Subcutaneous abdominal adipose tissue (tissue), 5 donors: ENCODE measurements around the gene LZTS3.

Experiments used
- H3K27ac ChIP-seq: one replicate; pipeline ENCODE4 v1.7.0; 2013; ENCODE audit warnings: low read depth, mild to moderate bottlenecking, inconsistent platforms, low read length, moderate library complexity
- H3K27me3 ChIP-seq, 5 donors: one replicate each; pipeline ENCODE4 v1.7.0; 2013; ENCODE audit warnings: low read length in 5 of 5, inconsistent platforms in 1 of 5; ENCODE audit not compliant: control insufficient read depth in 5 of 5, insufficient read depth in 4 of 5
- H3K36me3 ChIP-seq, 5 donors: one replicate each; pipeline ENCODE4 v1.7.0; 2013; ENCODE audit warnings: low read length in 5 of 5; ENCODE audit not compliant: control insufficient read depth in 5 of 5, insufficient read depth in 5 of 5
- H3K4me1 ChIP-seq, 5 donors: one replicate each; pipeline ENCODE4 v1.7.0; 2013; ENCODE audit warnings: low read length in 5 of 5, mild to moderate bottlenecking in 3 of 5, moderate library complexity in 1 of 5; ENCODE audit not compliant: control insufficient read depth in 5 of 5, insufficient read depth in 5 of 5
- H3K4me3 ChIP-seq, 5 donors: one replicate each; pipeline ENCODE4 v1.7.0; 2013; ENCODE audit warnings: low read length in 5 of 5, low read depth in 1 of 5
- H3K9ac ChIP-seq, 5 donors: one replicate each; pipeline ENCODE4 v1.7.0; 2013; ENCODE audit warnings: low read length in 5 of 5, mild to moderate bottlenecking in 4 of 5, moderate library complexity in 3 of 5
- H3K9me3 ChIP-seq, 5 donors: one replicate each; pipeline ENCODE4 v1.7.0; 2013; ENCODE audit warnings: low read length in 5 of 5; ENCODE audit not compliant: control insufficient read depth in 5 of 5
- donor health status: healthy.
- donor health status: healthy.
- donor health status: healthy.
- donor health status: healthy.
- donor health status: healthy.

Gene LZTS3

DNA sequence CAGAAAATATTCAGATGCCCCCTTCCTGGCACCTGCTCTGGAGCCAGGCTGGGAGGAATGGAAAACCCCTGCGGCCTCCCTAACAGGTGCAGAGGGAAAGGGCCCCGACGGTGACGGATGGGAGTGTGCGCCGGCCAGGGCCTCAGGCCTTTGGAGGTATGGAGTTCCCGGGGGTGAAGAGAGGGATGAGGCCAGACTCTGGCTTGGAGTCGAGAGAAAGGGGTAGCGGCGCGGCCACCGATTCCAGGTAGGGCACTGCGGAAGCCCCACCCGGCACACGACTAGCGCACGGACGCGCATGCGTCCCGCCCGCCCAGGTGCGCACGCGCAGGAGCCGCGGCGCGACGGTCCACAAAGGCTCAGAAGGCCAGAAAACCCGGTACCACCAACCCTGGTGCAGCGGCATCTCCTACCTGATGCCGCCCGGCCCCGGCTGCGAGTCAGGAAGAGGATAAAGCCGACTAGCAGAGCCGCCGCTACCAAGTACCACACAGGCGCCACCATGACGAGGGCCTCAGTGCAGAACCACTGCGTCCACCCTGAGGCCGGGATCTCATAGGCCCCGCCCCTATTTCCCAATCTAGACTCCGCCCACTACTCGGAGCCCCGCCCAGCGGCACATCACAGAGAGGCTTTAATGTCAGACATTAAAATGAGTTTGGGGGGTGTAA is 30.9 kb upstream of the LZTS3 start, which contains the start of gene DDRGK1:
Gene DDRGK1 (minus strand): TSS at position 559 of the 671 bp plus-strand sequence. CDS start 55 bp downstream, at position 504.
- Histone ChIP-seq H3K4me3 (peak within 1 kb of the TSS; percentile 90 to 98 (median 92)), H3K27me3 (no peaks in the 10 kb centered on the region), H3K9me3 (no peaks in the 10 kb centered on the region), H3K36me3 (peaks cover 0 to 18% (median 14%) of the 10 kb centered on the region in 5 donors), H3K27ac (peak within 1 kb of the TSS; percentile 78), H3K9ac (peak within 1 kb of the TSS; percentile 83 to 96 (median 93)), H3K4me1 (peaks cover 0 to 29% (median 25%) of the 10 kb centered on the region in 5 donors)

DNA sequence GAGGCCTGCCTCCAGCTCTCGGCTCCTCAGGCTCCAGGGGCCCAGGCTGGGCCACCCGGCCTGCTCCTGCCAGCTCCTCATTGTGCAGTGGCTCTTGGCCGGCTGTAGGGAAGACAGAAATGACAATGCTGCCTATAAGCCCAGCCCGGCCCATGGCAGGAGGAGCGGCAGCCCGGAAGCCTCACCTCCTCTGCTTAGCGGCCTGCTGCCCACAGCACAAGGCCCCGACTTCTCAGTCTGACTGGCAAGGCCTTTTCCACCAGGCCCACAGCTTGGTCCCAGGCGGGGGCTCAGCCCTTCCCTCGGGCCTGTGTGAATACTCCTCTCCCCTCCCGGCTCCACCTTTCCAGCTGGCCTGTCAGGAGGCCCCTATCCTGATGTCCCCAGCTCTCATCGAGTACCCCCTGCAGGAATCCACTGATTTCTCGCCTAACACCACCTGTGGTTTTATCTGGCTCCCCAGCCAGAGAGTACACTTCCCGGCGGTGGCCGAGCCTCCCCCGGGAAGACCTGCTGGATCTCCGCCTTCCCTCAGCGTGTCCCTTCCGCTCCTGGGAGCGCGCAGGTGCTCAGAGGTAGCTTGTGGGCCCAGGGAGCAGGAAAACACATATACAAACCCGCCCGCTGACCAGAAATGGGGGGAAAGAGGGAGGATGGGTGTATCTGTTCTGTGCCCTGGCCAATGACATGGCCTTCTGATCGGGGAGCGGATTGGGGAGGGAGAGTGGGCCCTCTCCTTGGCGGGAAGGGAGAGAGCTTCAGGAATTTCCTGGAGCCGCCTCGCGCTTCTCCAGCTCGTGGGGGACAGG is 30.2 kb upstream of the LZTS3 start:
- peak overlapping the region; percentile 90 to 98 (median 92) for H3K4me3 ChIP-seq
- no peaks in the 10 kb centered on the region for H3K9me3 ChIP-seq
- peak overlapping the region; percentile 78 for H3K27ac ChIP-seq
- peak overlapping the region; percentile 83 to 96 (median 93) for H3K9ac ChIP-seq
- no peaks in the 10 kb centered on the region for H3K27me3 ChIP-seq
- H3K4me1 ChIP-seq, result peaks cover 0 to 24% (median 20%) of the 10 kb centered on the region in 5 donors
- peaks cover 0 to 24% (median 20%) of the 10 kb centered on the region in 5 donors for H3K36me3 ChIP-seq

DNA sequence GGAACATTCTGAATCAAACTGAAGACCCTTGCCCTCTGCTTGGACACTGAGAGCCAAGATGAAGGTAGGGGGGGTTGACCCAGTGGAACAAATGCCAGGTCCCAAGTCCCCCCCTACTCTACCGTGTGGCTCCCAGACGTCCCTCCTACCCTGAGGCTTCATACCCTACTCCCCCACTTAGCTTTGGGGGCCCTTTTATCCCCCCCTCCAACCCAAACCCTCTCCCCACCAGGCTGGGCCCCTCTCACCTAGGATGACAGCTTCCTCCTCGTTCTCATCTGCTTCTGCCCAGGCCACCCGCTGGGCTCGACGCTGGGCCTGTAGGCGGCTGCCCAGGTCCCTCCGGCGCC is 29.6 kb upstream of the LZTS3 start:
- Histone ChIP-seq H3K4me3 (peak overlapping the region; percentile 35 to 98 (median 92)), H3K27me3 (no peaks in the 10 kb centered on the region), H3K4me1 (peaks cover 0 to 20% (median 18%) of the 10 kb centered on the region in 5 donors), H3K9me3 (no peaks in the 10 kb centered on the region), H3K27ac (no peak overlapping the region), H3K9ac (peak overlapping the region in 4 of 5 donors; percentile 83 to 96 (median 94)), H3K36me3 (peaks cover 0 to 24% (median 20%) of the 10 kb centered on the region in 5 donors)

DNA sequence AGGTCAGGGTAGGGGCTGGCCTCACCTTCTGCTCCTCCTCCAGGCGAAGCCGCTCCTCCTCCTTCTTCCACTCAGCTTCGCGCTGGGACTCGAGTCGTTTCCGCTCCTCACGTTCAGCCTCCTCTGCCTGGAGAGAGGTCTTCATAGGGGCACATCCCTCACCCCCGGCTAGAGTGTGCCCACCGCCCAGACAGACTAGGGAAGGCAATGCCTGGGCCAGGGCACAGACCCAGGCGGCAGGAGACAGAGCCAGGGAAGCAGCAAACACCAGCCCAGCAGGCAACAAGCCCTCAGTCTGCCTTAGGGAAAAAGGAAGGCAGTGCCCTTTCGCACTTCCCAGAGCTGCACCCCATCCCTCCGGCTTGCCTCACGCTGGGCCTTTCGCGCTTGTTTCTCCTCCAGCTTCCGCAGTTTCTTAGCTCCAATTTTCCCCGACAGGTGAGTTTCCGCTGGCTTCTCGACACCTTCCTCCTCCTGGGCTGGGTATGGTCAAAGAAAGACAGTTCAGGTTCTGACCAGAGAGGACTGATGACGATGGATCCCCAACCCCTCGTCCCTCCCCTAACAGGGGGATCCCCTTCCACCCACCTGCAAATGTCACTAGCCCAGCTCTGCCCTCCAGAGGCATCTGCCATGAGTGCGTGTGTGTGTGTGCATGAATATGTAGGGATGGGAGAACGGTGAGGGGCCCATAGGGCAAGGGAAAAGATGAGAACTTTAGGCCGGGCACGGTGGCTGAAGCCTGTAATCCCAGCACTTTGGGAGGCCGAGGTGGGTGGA is 26.8 kb upstream of the LZTS3 start:
- H3K36me3 ChIP-seq, result peaks cover 0 to 41% (median 30%) of the 10 kb centered on the region in 5 donors
- H3K27me3 ChIP-seq, result no peaks in the 10 kb centered on the region
- no peak overlapping the region for H3K4me3 ChIP-seq
- no peaks in the 10 kb centered on the region for H3K9me3 ChIP-seq
- no peak overlapping the region for H3K9ac ChIP-seq
- H3K4me1 ChIP-seq, result peaks cover 0 to 20% (median 18%) of the 10 kb centered on the region in 5 donors
- H3K27ac ChIP-seq, result no peak overlapping the region

DNA sequence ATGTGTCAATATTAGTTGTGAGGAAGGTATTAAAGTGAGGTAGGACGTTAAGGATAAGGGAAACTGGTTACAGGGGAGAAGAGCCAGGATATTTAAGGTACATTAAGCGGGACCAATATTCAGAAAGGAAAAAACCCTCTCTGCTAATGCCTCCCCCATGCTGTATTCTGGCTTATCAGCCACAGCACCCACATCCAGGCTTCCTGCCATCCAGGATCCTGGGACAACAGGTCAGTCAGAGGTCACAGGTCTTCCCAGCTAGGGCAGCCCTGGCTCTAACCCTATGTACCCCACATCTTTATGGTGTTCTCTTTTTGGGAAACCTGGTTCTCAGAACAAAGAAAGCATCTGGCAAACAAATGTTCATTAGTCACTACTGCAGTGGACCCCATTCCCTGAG is 25.9 kb upstream of the LZTS3 start:
- H3K36me3 ChIP-seq, result peaks cover 0 to 51% (median 40%) of the 10 kb centered on the region in 5 donors
- H3K27me3 ChIP-seq, result no peaks in the 10 kb centered on the region
- H3K27ac ChIP-seq, result no peak overlapping the region
- H3K9ac ChIP-seq, result no peak overlapping the region
- H3K4me3 ChIP-seq, result no peak overlapping the region
- H3K4me1 ChIP-seq, result peaks cover 0 to 18% (median 17%) of the 10 kb centered on the region in 5 donors
- no peaks in the 10 kb centered on the region for H3K9me3 ChIP-seq

DNA sequence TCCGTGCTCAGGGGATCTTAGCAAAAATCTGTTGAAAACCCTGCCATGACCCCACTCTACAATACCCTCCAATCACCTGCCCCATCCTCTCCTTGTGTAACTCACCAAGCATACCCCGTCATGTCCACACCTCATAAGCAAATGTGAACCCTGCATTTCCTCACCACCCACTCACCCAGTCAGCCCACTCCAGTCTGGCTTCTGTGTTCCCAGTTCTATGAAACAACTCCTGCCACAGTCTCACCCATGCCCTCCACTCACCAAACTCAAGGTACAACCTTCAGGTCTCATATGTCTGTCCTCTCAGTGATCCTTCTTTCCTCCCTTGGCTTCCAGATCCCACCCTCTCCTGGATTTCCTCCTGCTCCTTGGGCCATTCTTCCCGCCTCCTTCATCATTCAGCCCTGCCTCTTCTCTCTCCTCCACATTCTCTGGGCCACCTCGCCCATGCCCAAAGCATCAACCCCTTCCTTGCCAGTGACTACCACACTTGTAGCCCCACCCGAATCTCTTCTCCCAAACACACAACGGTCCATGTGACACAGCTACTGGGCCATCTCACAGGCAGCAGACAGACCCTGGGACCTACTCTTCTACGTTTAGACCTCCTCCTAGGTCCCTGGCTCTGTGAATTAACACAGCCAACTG is 22.4 kb upstream of the LZTS3 start:
- no peaks in the 10 kb centered on the region for H3K27me3 ChIP-seq
- no peak overlapping the region for H3K9ac ChIP-seq
- H3K4me1 ChIP-seq, result no peaks in the 10 kb centered on the region
- H3K4me3 ChIP-seq, result no peak overlapping the region
- H3K27ac ChIP-seq, result no peak overlapping the region
- H3K36me3 ChIP-seq, result peaks cover 0 to 81% (median 72%) of the 10 kb centered on the region in 5 donors
- H3K9me3 ChIP-seq, result no peaks in the 10 kb centered on the region

DNA sequence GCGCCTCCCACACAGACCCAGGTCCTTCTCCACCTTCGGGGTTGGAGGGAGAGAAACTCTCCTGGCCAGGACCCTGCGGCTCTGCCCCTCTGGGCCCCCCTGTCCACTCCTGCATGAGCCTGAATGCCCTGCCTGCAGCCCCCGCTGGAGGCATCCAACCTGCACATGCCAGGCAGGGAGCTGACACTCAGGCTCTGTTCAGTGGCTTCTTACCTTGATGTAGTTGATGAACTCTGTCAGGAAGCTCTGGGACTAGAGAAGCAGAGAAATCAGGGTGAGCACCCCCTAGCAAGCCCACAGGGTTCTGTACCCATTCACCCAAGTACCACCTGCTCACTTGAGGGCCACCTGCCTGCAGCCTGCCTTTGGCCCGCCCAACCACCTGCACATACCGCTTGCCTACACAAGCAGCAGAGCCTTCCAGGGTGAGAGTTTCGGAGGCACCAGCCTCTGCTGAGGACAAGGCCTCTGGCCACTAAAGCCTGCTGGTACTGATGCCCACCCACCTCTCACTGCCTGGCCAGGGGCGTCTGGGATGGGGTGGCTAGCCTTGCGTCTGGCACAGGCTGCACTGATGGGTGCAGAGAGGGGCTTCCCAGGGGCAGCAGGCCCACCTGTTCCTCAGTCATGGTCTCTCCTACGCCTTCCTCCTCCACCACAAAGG is 21.4 kb upstream of the LZTS3 start:
- H3K9ac ChIP-seq, result no peak overlapping the region
- H3K27me3 ChIP-seq, result no peaks in the 10 kb centered on the region
- peaks cover 0 to 81% (median 73%) of the 10 kb centered on the region in 5 donors for H3K36me3 ChIP-seq
- H3K4me3 ChIP-seq, result no peak overlapping the region
- no peaks in the 10 kb centered on the region for H3K4me1 ChIP-seq
- H3K27ac ChIP-seq, result no peak overlapping the region
- H3K9me3 ChIP-seq, result no peaks in the 10 kb centered on the region

DNA sequence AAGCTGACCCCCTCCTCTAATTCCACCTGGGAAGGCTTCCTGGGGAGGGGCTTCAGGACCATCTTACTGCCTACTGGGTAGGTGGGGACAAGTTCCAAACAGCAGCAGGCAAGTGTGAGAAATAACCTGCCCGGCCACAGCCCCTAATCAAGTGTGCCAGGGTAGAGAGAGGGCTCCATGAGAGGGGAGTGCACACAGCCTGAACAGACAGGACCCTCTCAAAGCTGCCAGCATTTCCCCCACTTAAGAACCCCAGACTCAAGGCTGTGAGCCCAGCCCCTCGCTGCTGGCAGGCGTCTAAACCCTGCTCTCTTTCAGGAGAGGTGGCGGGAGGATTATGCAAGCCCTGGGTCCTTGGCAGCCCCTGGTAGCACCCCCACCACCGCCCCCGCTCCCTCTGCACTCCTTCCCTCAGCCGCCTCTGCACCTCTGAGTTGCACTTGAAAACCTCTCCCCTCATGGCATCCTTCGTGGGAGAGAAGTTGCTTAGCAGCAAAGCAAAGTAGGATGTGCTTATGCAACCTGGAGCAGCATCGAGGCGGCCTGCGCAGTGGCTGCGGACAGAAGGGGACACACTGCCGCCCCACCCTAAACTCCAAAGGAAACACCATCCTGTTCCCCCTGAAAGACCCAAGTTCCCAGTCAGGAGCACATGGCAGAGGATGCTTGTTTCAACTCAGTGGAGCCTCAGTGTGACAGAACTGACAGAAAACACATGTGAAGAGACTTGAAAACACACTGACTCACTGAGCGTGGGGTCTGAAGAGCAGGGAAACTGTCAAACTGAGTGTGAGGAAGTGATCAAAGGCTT is 20.7 kb upstream of the LZTS3 start:
- Histone ChIP-seq H3K27me3 (no peaks in the 10 kb centered on the region), H3K9me3 (no peaks in the 10 kb centered on the region), H3K27ac (no peak overlapping the region), H3K4me1 (no peaks in the 10 kb centered on the region), H3K36me3 (peaks cover 0 to 81% (median 72%) of the 10 kb centered on the region in 5 donors), H3K9ac (no peak overlapping the region), H3K4me3 (no peak overlapping the region)
